Measurements from ENCODE around the gene COX19.
"Not testable (repeated sequence)": the region's sequence is repeated elsewhere in the genome, so short reads cannot be mapped to it uniquely, and the experiment has no call there.

COX19 gene

GRCh38 chr7:939843-940242, 35.5 kb downstream of the COX19 start:
- no peak for DNase-seq

GRCh38 chr7:938546-939185, 36.7 kb downstream of the COX19 start:
- no peak for DNase-seq

- no peak for DNase-seq
Measured at GRCh38 chr7:937856-938484, 37.4 kb downstream of the COX19 start.

GRCh38 chr7:936386-937054, 38.8 kb downstream of the COX19 start:
- no peak for DNase-seq

- DNase-seq = no peak
Measured at GRCh38 chr7:935874-936385, 39.4 kb downstream of the COX19 start.

- DNase-seq = no peak
Measured at GRCh38 chr7:935164-935873, 40.0 kb downstream of the COX19 start.

- DNase-seq = no peak
Measured at GRCh38 chr7:934469-935163, 40.7 kb downstream of the COX19 start.

GRCh38 chr7:932651-932975, 42.7 kb downstream of the COX19 start:
- no peak for DNase-seq

- DNase-seq = no peak
Measured at GRCh38 chr7:931871-932650, 43.3 kb downstream of the COX19 start.

GRCh38 chr7:930975-931758, 44.2 kb downstream of the COX19 start:
- DNase-seq = no peak

GRCh38 chr7:929311-929711, 46.0 kb downstream of the COX19 start:
- no peak for DNase-seq

- DNase-seq = no peak
Measured at GRCh38 chr7:927031-927671, 48.2 kb downstream of the COX19 start.

- no peak for DNase-seq
Measured at GRCh38 chr7:926061-927030, 49.0 kb downstream of the COX19 start.

- DNase-seq = no peak
Measured at GRCh38 chr7:925601-926000, 49.7 kb downstream of the COX19 start.

GRCh38 chr7:924541-925231, 50.7 kb downstream of the COX19 start:
- no peak for DNase-seq

- DNase-seq = not testable (repeated sequence)
Measured at GRCh38 chr7:924042-924441, 51.3 kb downstream of the COX19 start.

- no peak for DNase-seq
Measured at GRCh38 chr7:923108-924041, 52.0 kb downstream of the COX19 start.

Measured in NCI-H1694 treated with DMSO at 0.1 percent for 48 hours (cell line).